ACC112 (cell line): Measurements from ENCODE around the gene SMIM14.
"Not testable (repeated sequence)": the region's sequence is repeated elsewhere in the genome, so short reads cannot be mapped to it uniquely, and the experiment has no call there.

Source experiments
- H2AFZ ChIP-seq: fragments of 200-600 bp; sonication (generic); one replicate; pipeline ENCODE4 v1.6.0; 2017; ENCODE audit warnings: antibody characterized with exemption, low read length; ENCODE audit not compliant: unreplicated experiment
- H3K27ac ChIP-seq: fragments of 200-600 bp; sonication (generic); 2 replicates; pipeline ENCODE4 v1.5.1; 2014; ENCODE audit warnings: low read depth, mild to moderate bottlenecking, antibody characterized with exemption, low read length, moderate library complexity
- H3K27me3 ChIP-seq: fragments of 200-600 bp; sonication (generic); 2 replicates; pipeline ENCODE4 v1.6.1; 2014; ENCODE audit warnings: mild to moderate bottlenecking, antibody characterized with exemption, low read length, moderate library complexity, mixed read lengths; ENCODE audit not compliant: insufficient read depth
- H3K36me3 ChIP-seq: fragments of 200-600 bp; sonication (generic); 2 replicates; pipeline ENCODE4 v1.6.1; 2016; ENCODE audit warnings: mild to moderate bottlenecking, antibody characterized with exemption, low read length, moderate library complexity, mixed read lengths; ENCODE audit not compliant: insufficient read depth
- H3K4me1 ChIP-seq: fragments of 200-600 bp; sonication (generic); one replicate; pipeline ENCODE4 v1.6.1; 2016; ENCODE audit warnings: low read length, mixed read lengths; ENCODE audit not compliant: insufficient read depth, unreplicated experiment, control insufficient read depth
- H3K4me3 ChIP-seq: fragments of 200-600 bp; sonication (generic); 2 replicates; pipeline ENCODE4 v1.5.1; 2014; ENCODE audit warnings: mild to moderate bottlenecking, low read depth, low read length
- H3K79me2 ChIP-seq: fragments of 200-600 bp; sonication (generic); one replicate; pipeline ENCODE4 v1.6.0; 2016; ENCODE audit warnings: low read length; ENCODE audit not compliant: control insufficient read depth, unreplicated experiment, insufficient read depth

The SMIM14 gene

GRCh38 chr4:39626261-39626660 lies 12.4 kb downstream of the SMIM14 start:
- Histone ChIP-seq H3K4me1 (peaks cover 17% of the 10 kb centered on the region), H3K27me3 (no peaks in the 10 kb centered on the region), H3K4me3 (no peak overlapping the region), H3K79me2 (peaks cover 19% of the 10 kb centered on the region), H3K27ac (no peak overlapping the region), H2AFZ (no peak overlapping the region), H3K36me3 (peaks cover 15% of the 10 kb centered on the region; the same call in 1 of the 2 replicates)

- H3K27ac ChIP-seq: peak overlapping the region; percentile 84
- peak overlapping the region; percentile 83 for H2AFZ ChIP-seq
- H3K79me2 ChIP-seq: peaks cover 13% of the 10 kb centered on the region
- no peaks in the 10 kb centered on the region for H3K36me3 ChIP-seq
- peak overlapping the region; percentile 42 for H3K4me3 ChIP-seq
- H3K27me3 ChIP-seq: no peaks in the 10 kb centered on the region
- H3K4me1 ChIP-seq: peaks cover 47% of the 10 kb centered on the region
Observed at GRCh38 chr4:39621582-39621981, 17.1 kb downstream of the SMIM14 start.

- Histone ChIP-seq H3K36me3 (no peaks in the 10 kb centered on the region), H3K4me1 (peaks cover 55% of the 10 kb centered on the region), H3K79me2 (peaks cover 17% of the 10 kb centered on the region), H3K4me3 (peak overlapping the region; percentile 42), H3K27ac (peak overlapping the region; percentile 84), H2AFZ (peak overlapping the region; percentile 83), H3K27me3 (no peaks in the 10 kb centered on the region)
Observed at GRCh38 chr4:39620551-39621313, 17.9 kb downstream of the SMIM14 start.

- Histone ChIP-seq H3K79me2 (peaks cover 12% of the 10 kb centered on the region), H3K4me1 (peaks cover 67% of the 10 kb centered on the region), H3K36me3 (no peaks in the 10 kb centered on the region), H3K27me3 (no peaks in the 10 kb centered on the region), H2AFZ (no peak overlapping the region), H3K27ac (peak overlapping the region; percentile 59), H3K4me3 (no peak overlapping the region)
Observed at GRCh38 chr4:39617534-39617933, 21.1 kb downstream of the SMIM14 start.

- peaks cover 18% of the 10 kb centered on the region for H3K79me2 ChIP-seq
Observed at GRCh38 chr4:39616651-39617050, 22.0 kb downstream of the SMIM14 start.

GRCh38 chr4:39616112-39616511 lies 22.6 kb downstream of the SMIM14 start:
- Histone ChIP-seq H3K4me1 (peaks cover 74% of the 10 kb centered on the region), H3K27ac (peak overlapping the region; percentile 59), H3K79me2 (peaks cover 18% of the 10 kb centered on the region)
- not testable (repeated sequence) for H2AFZ ChIP-seq, H3K36me3 ChIP-seq, H3K4me3 ChIP-seq, H3K27me3 ChIP-seq

More at GRCh38 chr4:39616651-39617050, 22.0 kb downstream of the SMIM14 start:
- no peaks in the 10 kb centered on the region for H3K27me3 ChIP-seq
- peak overlapping the region; percentile 59 for H3K27ac ChIP-seq
- H3K4me1 ChIP-seq: peaks cover 76% of the 10 kb centered on the region
- H3K4me3 ChIP-seq: no peak overlapping the region
- H3K36me3 ChIP-seq: no peaks in the 10 kb centered on the region
- H2AFZ ChIP-seq: no peak overlapping the region

GRCh38 chr4:39614487-39615162 lies 24.0 kb downstream of the SMIM14 start:
- Histone ChIP-seq H3K36me3 (no peaks in the 10 kb centered on the region), H3K27ac (peak overlapping the region; percentile 59), H3K4me1 (peaks cover 74% of the 10 kb centered on the region), H2AFZ (no peak overlapping the region), H3K27me3 (no peaks in the 10 kb centered on the region), H3K4me3 (no peak overlapping the region), H3K79me2 (peaks cover 18% of the 10 kb centered on the region)

- Histone ChIP-seq H3K4me3 (peak overlapping the region; percentile 34), H3K4me1 (peaks cover 80% of the 10 kb centered on the region), H3K27me3 (no peaks in the 10 kb centered on the region), H3K79me2 (peaks cover 14% of the 10 kb centered on the region), H2AFZ (no peak overlapping the region), H3K27ac (peak overlapping the region; percentile 94), H3K36me3 (no peaks in the 10 kb centered on the region)
Observed at GRCh38 chr4:39613093-39613656, 25.5 kb downstream of the SMIM14 start.

GRCh38 chr4:39609454-39609931 lies 29.2 kb downstream of the SMIM14 start:
- no peaks in the 10 kb centered on the region for H3K27me3 ChIP-seq
- peak overlapping the region; percentile 47 for H2AFZ ChIP-seq
- H3K4me3 ChIP-seq: peak overlapping the region; percentile 64
- H3K4me1 ChIP-seq: peaks cover 47% of the 10 kb centered on the region
- H3K36me3 ChIP-seq: peaks cover 12% of the 10 kb centered on the region
- H3K79me2 ChIP-seq: peaks cover 6% of the 10 kb centered on the region
- peak overlapping the region; percentile 61 for H3K27ac ChIP-seq

GRCh38 chr4:39608451-39608850 lies 30.2 kb downstream of the SMIM14 start:
- peaks cover 12% of the 10 kb centered on the region for H3K36me3 ChIP-seq
- H2AFZ ChIP-seq: no peak overlapping the region
- no peak overlapping the region; the same call in 1 of the 2 replicates for H3K27ac ChIP-seq
- H3K27me3 ChIP-seq: no peaks in the 10 kb centered on the region
- peaks cover 37% of the 10 kb centered on the region for H3K4me1 ChIP-seq
- H3K4me3 ChIP-seq: no peak overlapping the region
- peaks cover 6% of the 10 kb centered on the region for H3K79me2 ChIP-seq
